Liver (tissue), 9 donors: ENCODE results near the gene EMC6. TPM values are rescaled to one million over a fixed set of nuclear protein-coding genes. Genes with fewer than 3 reads are reported as not detected.

ENCODE experiments used
- DNase-seq: peaks from one replicate; pipeline ENCODE4 v3.0.0-alpha.2; 2017; ENCODE audit warnings: low spot score
- H3K27ac ChIP-seq, 2 donors: one replicate each; pipeline ENCODE4 v1.7.0; 2013; ENCODE audit warnings: inconsistent platforms in 2 of 2, low read length in 2 of 2, control low read depth in 1 of 2, low read depth in 1 of 2, mild to moderate bottlenecking in 1 of 2
- H3K27me3 ChIP-seq, 4 donors: one replicate each; pipeline versions ENCODE4 v1.6.1 to v1.7.0; 2013; ENCODE audit warnings: low read length in 3 of 4, inconsistent platforms in 1 of 4, mild to moderate bottlenecking in 1 of 4, moderate library complexity in 1 of 4; ENCODE audit not compliant: control insufficient read depth in 4 of 4, insufficient read depth in 4 of 4
- H3K36me3 ChIP-seq, 4 donors: one replicate each; pipeline versions ENCODE4 v1.6.1 to v1.7.0; 2013; ENCODE audit warnings: low read length in 3 of 4, mild to moderate bottlenecking in 3 of 4, low read depth in 1 of 4, moderate library complexity in 1 of 4; ENCODE audit not compliant: control insufficient read depth in 4 of 4, insufficient read depth in 3 of 4
- H3K4me1 ChIP-seq, 4 donors: one replicate each; pipeline versions ENCODE4 v1.6.1 to v1.7.0; 2013; ENCODE audit warnings: low read length in 3 of 4, mild to moderate bottlenecking in 3 of 4, moderate library complexity in 1 of 4; ENCODE audit not compliant: control insufficient read depth in 4 of 4, insufficient read depth in 4 of 4
- H3K4me3 ChIP-seq, 3 donors: one replicate each; pipeline versions ENCODE4 v1.6.1 to v1.7.0; 2013; ENCODE audit warnings: low read length in 3 of 3, control low read depth in 1 of 3, low read depth in 1 of 3, mild to moderate bottlenecking in 1 of 3
- H3K9ac ChIP-seq, 2 donors: one replicate each; pipeline ENCODE4 v1.7.0; 2013; ENCODE audit warnings: low read length in 2 of 2, mild to moderate bottlenecking in 2 of 2, moderate library complexity in 2 of 2, control low read depth in 1 of 2, low read depth in 1 of 2
- H3K9me3 ChIP-seq, 4 donors: one replicate each; pipeline versions ENCODE4 v1.6.1 to v1.7.0; 2013; ENCODE audit warnings: low read length in 3 of 4; ENCODE audit not compliant: control insufficient read depth in 4 of 4
- ATF3 ChIP-seq: IDR thresholded peaks from 2 replicates; pipeline ENCODE4 v1.6.1; 2016; ENCODE audit warnings: antibody characterized with exemption
- CTCF ChIP-seq: fragments of 150-350 bp; IDR thresholded peaks from 2 replicates; pipeline ENCODE4 v1.5.1; 2017; ENCODE audit warnings: improper control_type of control experiment, low read depth, low read length; ENCODE audit not compliant: missing input control
- EGR1 ChIP-seq, 2 donors: IDR thresholded peaks; 2 replicates each; pipeline ENCODE4 v1.6.1; 2016 to 2018; ENCODE audit warnings: antibody characterized with exemption in 2 of 2, low read depth in 2 of 2
- FOXA2 ChIP-seq: IDR thresholded peaks from 2 replicates; pipeline ENCODE4 v1.6.1; 2016; ENCODE audit warnings: antibody characterized with exemption
- GABPA ChIP-seq, 2 donors: IDR thresholded peaks in 1 of 2; conservative IDR thresholded peaks in 1 of 2; 2 replicates each; pipeline ENCODE4 v1.6.1; 2016; ENCODE audit warnings: antibody characterized with exemption in 2 of 2, mild to moderate bottlenecking in 1 of 2, moderate library complexity in 1 of 2
- HNF4A ChIP-seq, 2 donors: conservative IDR thresholded peaks; 2 replicates each; pipeline ENCODE4 v1.6.1; 2016; ENCODE audit warnings: antibody characterized with exemption in 2 of 2, mild to moderate bottlenecking in 2 of 2
- HNF4G ChIP-seq: IDR thresholded peaks from 2 replicates; pipeline ENCODE4 v1.6.1; 2016; ENCODE audit warnings: antibody characterized with exemption
- JUND ChIP-seq, 2 donors: IDR thresholded peaks; 2 replicates each; pipeline ENCODE4 v1.6.1; 2016; ENCODE audit warnings: antibody characterized with exemption in 2 of 2
- RAD21 ChIP-seq, 2 donors: IDR thresholded peaks; 2 replicates each; pipeline ENCODE4 v1.6.1; 2016; ENCODE audit warnings: antibody characterized with exemption in 2 of 2, mild to moderate bottlenecking in 2 of 2
- REST ChIP-seq: IDR thresholded peaks from 2 replicates; pipeline ENCODE4 v1.6.1; 2016; ENCODE audit warnings: antibody characterized with exemption, mild to moderate bottlenecking
- RXRA ChIP-seq, 2 donors: IDR thresholded peaks; 2 replicates each; pipeline ENCODE4 v1.6.1; 2017 to 2018; ENCODE audit warnings: antibody characterized with exemption in 2 of 2, mild to moderate bottlenecking in 1 of 2
- SP1 ChIP-seq: IDR thresholded peaks from 2 replicates; pipeline ENCODE4 v1.6.1; 2018; ENCODE audit warnings: antibody characterized with exemption, mild to moderate bottlenecking
- TAF1 ChIP-seq: conservative IDR thresholded peaks from 2 replicates; pipeline ENCODE4 v1.6.1; 2016; ENCODE audit warnings: antibody characterized with exemption, mild to moderate bottlenecking
- YY1 ChIP-seq: IDR thresholded peaks from 2 replicates; pipeline ENCODE4 v1.6.1; 2016; ENCODE audit warnings: antibody characterized with exemption, mild to moderate bottlenecking
- ZBTB33 ChIP-seq: IDR thresholded peaks from 2 replicates; pipeline ENCODE4 v1.6.1; 2016; ENCODE audit warnings: antibody characterized with exemption
- WGBS: extraction: QIAGEN DNeasy Blood & Tissue Kit; methylation state at CpG from one replicate; pipeline ENCODE4 v1.1.7; 2013; 5-methylcytosine and 5-hydroxymethylcytosine counted together
- polyA plus RNA-seq, 2 donors: library from polyadenylated mRNA; stranded (reverse) in 1 of 2; unstranded in 1 of 2; fragments of 200-250 nt in 1 of 2; fragments of >200 nt in 1 of 2; fragmentation: Nextera tagmentation in 1 of 2; extraction: Ambion mirVana in 1 of 2; gene quantifications; one replicate each; pipeline versions ENCODE4 v1.2.1 to v1.2.3, GENCODE V29; 2013 to 2015
- total RNA-seq, 2 donors: library from RNA; depleted of rRNA; stranded (reverse); fragments of >200 nt; gene quantifications; one replicate each; pipeline ENCODE4 v1.2.3, GENCODE V29; 2014
- donor health status: healthy.
- donor health status: healthy.
- donor health status: healthy.
- donor health status: healthy.
- donor health status: healthy.

EMC6 gene
- total and polyA plus RNA-seq, 4 donors, result 12.3 to 107 (median 47.6) TPM

- Histone ChIP-seq H3K9ac (no peak overlapping the region), H3K36me3 (peaks cover 20 to 64% (median 52%) of the 10 kb centered on the region in 4 donors), H3K27ac (no peak overlapping the region), H3K27me3 (no peaks in the 10 kb centered on the region), H3K4me3 (no peak overlapping the region), H3K9me3 (no peaks in the 10 kb centered on the region), H3K4me1 (peaks cover 0 to 2% (median 2%) of the 10 kb centered on the region in 4 donors)
- 96% methylated on average over 8 of the region's 8 CpGs for WGBS
- TF ChIP-seq JUND (IDR thresholded peaks at IDR 0.05) (no peak), YY1 (no peak), RAD21 (IDR thresholded peaks at IDR 0.05) (no peak), EGR1 (IDR thresholded peaks at IDR 0.05; ENCODE audit: low read depth in 2 of 2) (no peak), REST (no peak), HNF4G (no peak), SP1 (no peak), TAF1 (no peak), CTCF (no peak), ATF3 (no peak), HNF4A (conservative IDR thresholded peaks at IDR 0.05) (no peak), ZBTB33 (no peak), FOXA2 (no peak), RXRA (IDR thresholded peaks at IDR 0.05) (no peak)
- DNase-seq, result no peak
Measured at GRCh38 chr17:3621146-3621720, 47.4 kb upstream of the EMC6 start.

- no peak for DNase-seq
- TF ChIP-seq TAF1, result no peak
- TF ChIP-seq RXRA (IDR thresholded peaks at IDR 0.05), result no peak
- no peak for TF ChIP-seq GABPA (IDR thresholded peaks at IDR 0.05 in 1 of 2, conservative IDR thresholded peaks at IDR 0.05 in 1 of 2)
- TF ChIP-seq ATF3, result no peak
- Histone ChIP-seq H3K27ac (no peak overlapping the region), H3K4me1 (no peaks in the 10 kb centered on the region), H3K27me3 (no peaks in the 10 kb centered on the region), H3K36me3 (peaks cover 17 to 67% (median 56%) of the 10 kb centered on the region in 4 donors), H3K4me3 (no peak overlapping the region), H3K9me3 (no peaks in the 10 kb centered on the region), H3K9ac (no peak overlapping the region)
- 87% methylated on average over 16 of the region's 16 CpGs for WGBS
Measured at GRCh38 chr17:3622977-3623594, 45.5 kb upstream of the EMC6 start.
